Measurements from ENCODE around the gene PDSS2.

The PDSS2 gene

DNA sequence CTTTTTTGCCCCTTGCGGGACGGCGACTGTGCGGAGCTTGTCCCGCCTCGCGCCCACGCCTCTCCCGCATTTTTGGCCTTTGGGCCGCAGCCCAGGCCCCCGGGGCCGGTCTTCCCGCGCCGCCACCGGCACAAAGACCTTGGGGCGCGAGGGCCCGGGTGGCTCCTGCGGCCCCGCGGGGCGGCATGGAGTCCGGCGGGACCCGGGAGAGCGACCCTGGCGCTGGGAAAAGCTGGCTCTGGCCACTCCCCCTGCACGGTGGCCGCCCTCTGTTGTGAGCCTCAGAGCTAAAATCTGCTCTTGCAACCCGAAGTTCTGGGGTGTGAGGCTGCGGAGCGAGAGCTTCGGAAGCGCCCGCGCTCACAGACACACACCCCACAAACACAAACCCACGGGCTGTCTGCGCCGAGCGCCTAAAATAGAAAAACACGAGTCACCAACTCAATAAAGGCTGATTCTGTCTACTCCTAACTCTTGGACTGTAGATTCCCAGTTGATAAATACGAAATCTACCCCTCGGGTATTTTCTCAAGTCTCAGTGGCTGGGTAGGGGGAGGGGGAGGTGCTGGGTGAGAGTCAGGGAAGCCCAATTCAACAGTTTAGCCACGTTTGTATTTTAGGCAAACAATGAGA is 343.6 kb downstream of the PDSS2 start:
- peak overlapping the region; percentile 60 to 61 for H3K4me3 ChIP-seq (replicated peaks in 1 of 2; ENCODE audit: low read depth in 2 of 2, low read length in 2 of 2)
- TF ChIP-seq, protein P1, sequence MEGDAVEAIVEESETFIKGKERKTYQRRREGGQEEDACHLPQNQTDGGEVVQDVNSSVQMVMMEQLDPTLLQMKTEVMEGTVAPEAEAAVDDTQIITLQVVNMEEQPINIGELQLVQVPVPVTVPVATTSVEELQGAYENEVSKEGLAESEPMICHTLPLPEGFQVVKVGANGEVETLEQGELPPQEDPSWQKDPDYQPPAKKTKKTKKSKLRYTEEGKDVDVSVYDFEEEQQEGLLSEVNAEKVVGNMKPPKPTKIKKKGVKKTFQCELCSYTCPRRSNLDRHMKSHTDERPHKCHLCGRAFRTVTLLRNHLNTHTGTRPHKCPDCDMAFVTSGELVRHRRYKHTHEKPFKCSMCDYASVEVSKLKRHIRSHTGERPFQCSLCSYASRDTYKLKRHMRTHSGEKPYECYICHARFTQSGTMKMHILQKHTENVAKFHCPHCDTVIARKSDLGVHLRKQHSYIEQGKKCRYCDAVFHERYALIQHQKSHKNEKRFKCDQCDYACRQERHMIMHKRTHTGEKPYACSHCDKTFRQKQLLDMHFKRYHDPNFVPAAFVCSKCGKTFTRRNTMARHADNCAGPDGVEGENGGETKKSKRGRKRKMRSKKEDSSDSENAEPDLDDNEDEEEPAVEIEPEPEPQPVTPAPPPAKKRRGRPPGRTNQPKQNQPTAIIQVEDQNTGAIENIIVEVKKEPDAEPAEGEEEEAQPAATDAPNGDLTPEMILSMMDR (IDR thresholded peaks at IDR 0.05; ENCODE audit: low read depth, low read length): no peak
- peak; percentile 30 to 33 for DNase-seq (ENCODE audit: low read depth in 2 of 2)

DNA sequence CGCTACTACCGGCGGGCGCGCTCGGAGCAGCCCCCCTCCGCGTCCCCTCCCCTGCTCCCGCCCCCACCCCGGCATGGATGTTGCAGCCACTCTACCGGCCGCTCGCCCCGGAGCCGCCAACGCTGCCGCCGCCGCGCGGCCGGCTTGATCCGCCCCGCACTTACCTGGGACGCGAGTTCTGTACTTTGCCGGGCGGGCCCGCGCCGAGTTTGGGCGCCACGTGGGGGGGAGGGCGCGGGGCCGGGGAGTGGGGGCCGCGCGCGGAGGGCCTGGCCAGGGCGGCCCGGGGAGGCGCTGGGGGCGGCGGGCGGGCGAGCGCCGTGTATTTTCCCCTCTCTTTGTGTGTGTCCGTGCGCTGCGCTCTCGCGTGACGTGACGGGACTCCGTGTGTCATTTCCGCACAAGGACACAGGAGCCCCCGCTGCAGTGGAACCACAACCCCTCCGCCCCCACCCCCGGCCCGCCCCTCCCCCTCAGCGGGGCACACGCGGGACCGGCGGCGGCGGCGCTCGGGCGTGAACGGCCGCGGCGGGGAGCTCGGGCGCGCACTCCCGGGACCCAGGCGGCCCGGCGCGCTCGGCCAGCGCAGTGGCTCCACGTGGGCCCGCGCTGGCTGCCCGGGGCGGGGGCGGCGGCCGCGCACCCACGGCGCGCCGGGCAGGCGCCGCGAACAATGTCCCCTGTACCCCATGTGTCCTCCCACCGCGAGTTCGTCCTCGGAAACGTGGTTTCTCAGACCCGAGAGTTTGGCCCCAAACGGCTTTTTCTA is 344.3 kb downstream of the PDSS2 start, which contains the start of gene BEND3:
BEND3 (minus strand) TSS at position 590 of the 769 bp plus-strand sequence. CDS start 16,230 bp downstream, outside the sequence.
- peak in 1 of 2 donors; percentile 28 for DNase-seq (ENCODE audit: low read depth in 2 of 2)
- TF ChIP-seq, protein P1 (IDR thresholded peaks at IDR 0.05; ENCODE audit: low read depth, low read length): no peak
- H3K4me3 ChIP-seq (replicated peaks in 1 of 2; ENCODE audit: low read depth in 2 of 2, low read length in 2 of 2): peak within 1 kb of the TSS; percentile 60 to 61

DNA sequence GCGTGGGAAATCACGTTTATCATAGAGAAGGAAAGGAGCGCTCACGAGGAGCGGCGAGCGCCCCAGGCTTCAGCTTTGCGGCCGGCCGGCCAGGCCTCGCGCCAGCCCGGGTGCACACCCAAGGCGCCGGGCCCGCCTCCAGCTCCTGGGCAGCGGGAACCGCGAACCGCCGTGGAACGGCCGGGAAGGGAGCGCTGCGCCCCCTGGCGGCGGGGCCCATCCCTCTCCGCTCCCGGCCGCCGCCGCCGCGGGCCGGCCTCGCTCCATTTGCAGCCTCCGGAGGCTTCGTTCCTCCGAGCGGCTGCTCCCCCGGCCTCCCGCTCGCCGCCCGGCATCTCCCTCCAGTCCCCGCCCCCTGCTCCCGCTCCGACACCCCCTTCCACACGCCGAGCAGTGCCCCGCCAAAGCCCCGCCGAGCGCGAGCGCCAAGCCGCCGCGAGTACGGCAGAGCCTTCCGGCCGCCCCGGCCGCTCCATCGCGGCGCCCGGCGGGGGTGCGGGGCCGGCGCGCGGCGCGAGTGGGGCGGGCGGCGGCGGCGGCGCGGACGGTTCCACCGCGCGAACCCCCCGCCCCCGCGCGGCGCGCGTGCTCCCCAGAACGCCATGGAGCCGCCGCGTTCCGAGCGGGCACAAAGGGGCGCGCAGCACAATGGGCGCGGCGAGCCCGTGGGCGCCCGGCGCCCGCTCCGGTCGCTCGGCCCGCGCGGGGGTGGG is 345.0 kb downstream of the PDSS2 start:
- peak; percentile 80 to 92 for DNase-seq (ENCODE audit: low read depth in 2 of 2)
- peak overlapping the region; percentile 46 to 60 for H3K4me3 ChIP-seq (replicated peaks in 1 of 2; ENCODE audit: low read depth in 2 of 2, low read length in 2 of 2)
- TF ChIP-seq, protein P1 (IDR thresholded peaks at IDR 0.05; ENCODE audit: low read depth, low read length): peak; percentile 10

DNA sequence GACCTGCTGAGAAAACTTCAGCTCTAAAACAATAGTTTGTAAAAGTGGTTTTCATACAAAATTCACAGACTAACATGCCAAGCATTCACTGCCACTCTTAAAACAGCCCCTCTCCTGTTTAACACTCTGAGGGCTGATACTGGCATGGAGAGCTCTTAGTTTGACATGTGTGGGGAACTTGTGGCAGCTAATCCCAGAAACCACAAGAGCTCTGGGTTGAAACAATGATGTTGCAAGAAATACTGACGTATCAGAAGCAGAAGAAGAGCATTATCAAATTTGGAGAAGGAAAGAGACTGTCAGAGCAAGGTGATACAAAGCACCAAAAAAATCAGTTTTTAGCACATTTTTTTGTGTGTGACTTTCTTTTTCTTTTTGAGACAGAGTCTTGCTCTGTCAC is 349.2 kb downstream of the PDSS2 start:
- TF ChIP-seq, protein P1 (IDR thresholded peaks at IDR 0.05; ENCODE audit: low read depth, low read length): no peak
- peak in 1 of 2 donors; percentile 46 for DNase-seq (ENCODE audit: low read depth in 2 of 2)
- no peak overlapping the region for H3K4me3 ChIP-seq (replicated peaks in 1 of 2; ENCODE audit: low read depth in 2 of 2, low read length in 2 of 2)

DNA sequence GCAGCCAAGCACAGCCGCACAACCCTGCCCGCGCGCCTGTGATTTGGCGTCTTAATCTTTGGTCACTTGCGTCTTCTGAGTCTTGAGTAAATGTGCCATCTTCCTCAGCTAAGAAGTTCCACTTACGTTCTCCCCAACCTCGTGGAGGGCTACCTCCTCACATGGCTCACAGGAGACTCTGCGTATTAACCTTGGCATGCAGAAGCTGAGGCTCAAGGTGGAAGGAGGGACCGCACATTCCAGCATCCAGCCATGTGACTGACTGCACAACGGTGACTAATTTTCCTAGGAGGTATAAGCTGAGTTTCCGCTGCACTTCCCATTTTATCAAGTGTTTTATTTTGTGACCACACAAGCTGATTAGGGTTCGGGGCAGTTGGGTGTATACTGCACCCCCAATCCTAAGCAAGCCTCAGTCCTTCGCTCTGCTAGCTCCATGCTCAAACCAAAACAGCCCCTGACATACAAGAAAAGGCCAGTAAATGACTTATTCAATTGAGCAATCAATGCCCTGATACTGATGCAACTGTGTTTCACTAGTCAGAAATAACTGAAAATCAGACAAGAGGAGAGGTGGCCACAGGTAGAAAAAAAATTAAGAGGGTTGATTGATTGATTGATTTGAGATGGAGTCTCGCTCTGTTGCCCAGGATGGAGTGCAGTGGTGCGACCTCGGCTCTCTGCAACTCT is 351.0 kb downstream of the PDSS2 start:
- peak overlapping the region in 1 of 2 donors; percentile 7 for H3K4me3 ChIP-seq (replicated peaks in 1 of 2; ENCODE audit: low read depth in 2 of 2, low read length in 2 of 2)
- peak in 1 of 2 donors; percentile 62 for DNase-seq (ENCODE audit: low read depth in 2 of 2)
- TF ChIP-seq, protein P1 (IDR thresholded peaks at IDR 0.05; ENCODE audit: low read depth, low read length): no peak

DNA sequence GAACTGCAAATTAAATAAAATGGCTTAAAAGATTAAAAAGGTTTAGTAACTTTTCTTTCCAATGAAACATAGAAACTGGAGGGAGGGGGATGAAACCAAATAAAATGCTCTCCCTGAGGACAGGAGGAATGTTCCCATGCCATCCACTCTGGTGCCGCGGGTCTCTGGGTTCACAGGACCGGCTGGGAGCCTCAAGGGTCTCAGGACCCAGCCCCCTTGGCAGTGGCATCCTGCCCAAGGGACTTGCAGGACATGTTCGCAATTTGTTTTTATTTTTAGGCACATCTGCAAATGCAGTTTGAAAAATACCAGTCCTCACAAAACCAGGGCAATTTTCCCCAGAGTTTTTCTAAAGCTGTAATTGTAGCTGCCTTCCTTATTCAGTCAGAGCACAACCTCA is 351.6 kb downstream of the PDSS2 start:
- TF ChIP-seq, protein P1 (IDR thresholded peaks at IDR 0.05; ENCODE audit: low read depth, low read length): no peak
- H3K4me3 ChIP-seq (replicated peaks in 1 of 2; ENCODE audit: low read depth in 2 of 2, low read length in 2 of 2): no peak overlapping the region
- no peak for DNase-seq (ENCODE audit: low read depth in 2 of 2)
